Cardiac ventricle fibroblast (primary cell): ENCODE data around the gene MSI1. TPM values are rescaled to one million over a fixed set of nuclear protein-coding genes. Genes with fewer than 3 reads are reported as not detected.

Experiments used
- total RNA-seq: library from RNA; depleted of rRNA; stranded (reverse); fragments of >200 nt; gene quantifications from 2 replicates; pipeline ENCODE4 v1.2.3, GENCODE V29; 2015

Gene MSI1
- total RNA-seq = not detected in 2 replicates

GRCh38 chr12:120368789-120369602, at the start of gene MSI1:
Gene MSI1, minus strand, starts transcription at chr12:120369164. Its CDS starts 73 bp downstream, at chr12:120369091.

GRCh38 chr12:120327593-120327992, 41.4 kb downstream of the MSI1 start, which contains the start of gene PLA2G1B:
Gene PLA2G1B, minus strand, starts transcription at chr12:120327779. Its CDS starts 26 bp downstream, at chr12:120327753.

GRCh38 chr12:120301962-120302815, 66.8 kb downstream of the MSI1 start, which contains the start of gene SIRT4:
Gene SIRT4, plus strand, starts transcription at chr12:120302321. Its CDS starts 1,241 bp downstream, at chr12:120303562.

GRCh38 chr12:120292661-120293531, 76.1 kb downstream of the MSI1 start, which contains the start of gene RNU4-1:
Gene RNU4-1, minus strand, starts transcription at chr12:120293237.

Other genes starting within 250 kb of the MSI1 start
- gene GCN1, start 174.4 kb downstream of the MSI1 start, total RNA-seq = 49.6 and 50.7 TPM in 2 replicates
- gene RPLP0, start 168.1 kb downstream of the MSI1 start, total RNA-seq = 3,449 and 3,504 TPM in 2 replicates
- 60.2 and 63.2 TPM in 2 replicates for gene PXN, start 103.4 kb downstream of the MSI1 start, total RNA-seq
- gene RNU4-2, start 77.3 kb downstream of the MSI1 start, total RNA-seq = under 0.01 TPM in 2 replicates
- under 0.01 TPM in 2 replicates for gene RNU4-1, start 75.9 kb downstream of the MSI1 start, total RNA-seq
- gene SIRT4, start 66.8 kb downstream of the MSI1 start, total RNA-seq = 0.50 and 2.6 TPM in 2 replicates
- gene PLA2G1B, start 41.4 kb downstream of the MSI1 start, total RNA-seq = not detected in 2 replicates
- gene COX6A1, start 68.9 kb upstream of the MSI1 start, total RNA-seq = 355 and 387 TPM in 2 replicates
- 22.5 and 27.4 TPM in 2 replicates for gene TRIAP1, start 77.2 kb upstream of the MSI1 start, total RNA-seq
- gene GATC, start 77.3 kb upstream of the MSI1 start, total RNA-seq = 15.5 and 15.8 TPM in 2 replicates
- 58.2 and 58.8 TPM in 2 replicates for gene SRSF9, start 100.6 kb upstream of the MSI1 start, total RNA-seq
- 242 and 291 TPM in 2 replicates for gene DYNLL1, start 126.9 kb upstream of the MSI1 start, total RNA-seq
- gene COQ5, start 160.0 kb upstream of the MSI1 start, total RNA-seq = 17.8 and 24.1 TPM in 2 replicates
- gene RNF10, start 165.2 kb upstream of the MSI1 start, total RNA-seq = 78.5 and 86.4 TPM in 2 replicates
- 16.7 and 20.7 TPM in 2 replicates for gene POP5, start 212.2 kb upstream of the MSI1 start, total RNA-seq